ENCODE results near the gene TTC38.

Gene TTC38

DNA sequence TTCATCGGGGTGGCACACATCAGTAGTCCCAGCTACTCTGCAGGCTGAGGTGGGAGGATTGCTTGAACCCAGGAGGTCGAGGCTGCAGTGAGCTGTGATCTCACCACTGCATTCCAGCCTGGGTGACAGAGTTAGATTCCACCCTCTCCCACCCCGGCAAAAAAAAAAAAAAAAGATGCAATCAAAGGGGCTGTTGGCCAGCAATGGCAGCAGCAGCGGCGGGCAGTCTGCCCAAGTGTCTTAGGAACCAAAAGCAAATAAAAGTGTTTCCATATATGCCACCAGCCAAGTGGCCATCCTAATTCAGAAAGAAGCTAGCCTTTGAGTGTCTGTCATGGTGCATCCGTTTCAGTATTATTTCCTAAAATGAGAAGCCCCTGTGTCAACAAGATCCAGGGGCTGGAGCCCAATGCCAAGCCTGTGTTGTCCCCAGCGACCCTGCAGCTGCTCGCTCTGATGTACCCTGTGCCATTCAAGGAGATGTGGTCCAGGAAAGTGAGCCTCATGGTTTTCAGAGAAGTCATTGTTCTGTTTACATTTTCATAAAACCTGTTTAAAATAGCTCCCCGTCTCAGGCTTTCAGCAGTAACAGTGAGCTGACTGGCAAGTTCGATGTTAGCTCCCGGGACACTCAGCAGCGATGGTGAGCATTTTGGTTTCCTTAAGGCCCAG lies 30.2 kb upstream of the TTC38 start:
- no peak overlapping the region for H3K4me3 ChIP-seq (ENCODE audit: low read length)
- no peaks in the 10 kb centered on the region for H3K4me1 ChIP-seq (ENCODE audit: control insufficient read depth, low read depth, low read length)
- no peak overlapping the region for H3K27ac ChIP-seq (ENCODE audit: low read length)
- no peaks in the 10 kb centered on the region for H3K9me3 ChIP-seq (ENCODE audit: control insufficient read depth, low read depth, low read length)
- no peaks in the 10 kb centered on the region for H3K36me3 ChIP-seq (ENCODE audit: control insufficient read depth, low read depth, low read length)
- H3K9ac ChIP-seq (ENCODE audit: low read length): no peak overlapping the region
- H3K27me3 ChIP-seq (ENCODE audit: control insufficient read depth, insufficient read depth, low read length): no peaks in the 10 kb centered on the region

DNA sequence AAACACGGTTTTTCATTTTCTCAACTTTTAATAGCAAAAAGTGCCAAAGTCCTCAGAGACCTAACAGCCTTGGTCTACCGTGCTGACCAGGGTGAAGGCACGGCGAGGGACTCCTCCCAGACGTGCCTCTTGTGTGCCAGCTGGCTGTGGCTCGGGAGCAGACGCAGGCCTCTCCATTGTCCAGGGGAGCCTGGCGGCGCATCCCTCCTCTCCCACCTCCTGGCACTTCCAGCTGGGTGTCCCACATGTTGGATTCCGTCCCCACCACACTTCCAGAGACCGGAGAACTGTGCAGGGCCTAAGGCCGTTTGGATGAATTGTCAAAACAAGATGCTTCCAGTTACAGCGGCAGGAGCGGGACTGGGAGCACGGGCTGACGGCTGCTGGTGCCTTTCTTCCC lies 29.3 kb upstream of the TTC38 start:
- Histone ChIP-seq H3K9me3 (ENCODE audit: control insufficient read depth, low read depth, low read length) (no peaks in the 10 kb centered on the region), H3K27me3 (ENCODE audit: control insufficient read depth, insufficient read depth, low read length) (no peaks in the 10 kb centered on the region), H3K27ac (ENCODE audit: low read length) (no peak overlapping the region), H3K4me1 (ENCODE audit: control insufficient read depth, low read depth, low read length) (no peaks in the 10 kb centered on the region), H3K4me3 (ENCODE audit: low read length) (no peak overlapping the region), H3K9ac (ENCODE audit: low read length) (no peak overlapping the region), H3K36me3 (ENCODE audit: control insufficient read depth, low read depth, low read length) (no peaks in the 10 kb centered on the region)

DNA sequence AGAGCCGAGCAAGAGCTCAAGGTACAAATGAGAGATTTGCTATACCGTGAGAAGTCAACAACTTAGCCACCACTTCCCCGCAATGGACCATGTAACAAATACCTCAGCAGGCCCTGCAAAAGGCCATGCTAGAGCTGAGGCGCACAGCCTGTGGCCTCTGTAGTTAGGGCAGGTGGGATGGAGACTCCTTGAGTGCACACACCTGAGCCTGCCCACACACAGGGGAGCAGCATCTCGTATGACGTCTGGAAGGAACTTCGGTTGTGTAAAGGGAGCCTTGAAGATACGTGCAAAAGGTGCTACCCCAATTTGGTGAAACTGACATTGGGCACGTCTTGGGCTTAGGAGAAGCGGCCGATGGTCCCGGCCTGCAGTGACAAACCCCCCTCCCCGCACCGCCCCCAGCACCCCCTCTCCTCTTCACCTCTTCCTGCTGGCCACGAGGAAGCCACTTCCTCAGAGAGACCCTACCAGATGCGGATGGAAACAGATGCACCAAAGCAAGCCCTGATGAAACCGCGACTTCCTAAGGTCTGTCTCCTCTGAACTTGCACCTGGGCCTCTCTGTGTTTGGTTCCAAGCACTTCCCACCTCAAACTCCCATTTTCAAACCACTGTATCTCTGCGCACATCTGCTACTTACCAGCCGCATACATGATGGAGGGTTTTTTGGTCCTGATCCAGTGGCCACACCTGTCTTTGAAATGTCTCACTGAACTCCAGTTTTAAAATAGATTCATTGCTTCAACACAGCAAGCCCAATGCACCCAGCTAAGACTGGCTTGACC lies 28.4 kb upstream of the TTC38 start:
- H3K27ac ChIP-seq (ENCODE audit: low read length): no peak overlapping the region
- H3K9ac ChIP-seq (ENCODE audit: low read length): no peak overlapping the region
- no peaks in the 10 kb centered on the region for H3K36me3 ChIP-seq (ENCODE audit: control insufficient read depth, low read depth, low read length)
- no peak overlapping the region for H3K4me3 ChIP-seq (ENCODE audit: low read length)
- H3K4me1 ChIP-seq (ENCODE audit: control insufficient read depth, low read depth, low read length): no peaks in the 10 kb centered on the region
- H3K27me3 ChIP-seq (ENCODE audit: control insufficient read depth, insufficient read depth, low read length): no peaks in the 10 kb centered on the region
- H3K9me3 ChIP-seq (ENCODE audit: control insufficient read depth, low read depth, low read length): no peaks in the 10 kb centered on the region

DNA sequence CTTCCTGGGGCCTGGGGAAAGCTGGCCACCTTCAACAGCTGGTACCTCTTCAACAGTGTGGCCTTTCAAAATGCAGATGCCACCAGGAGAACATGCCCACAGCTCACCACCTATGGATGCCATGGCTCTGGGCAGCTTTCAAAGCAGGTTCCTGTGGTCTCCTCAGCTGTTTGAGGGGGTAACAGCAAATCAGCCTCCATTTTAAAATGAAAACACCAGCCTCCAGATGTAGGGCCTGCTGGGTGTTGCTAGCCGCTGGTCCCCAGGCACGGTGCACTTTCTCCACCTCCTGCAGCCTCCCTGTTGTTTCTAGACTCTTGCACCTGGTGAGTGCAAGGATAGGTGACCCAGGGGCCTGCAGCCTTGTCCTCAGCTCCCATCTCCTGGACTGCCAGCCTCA lies 27.7 kb upstream of the TTC38 start:
- Histone ChIP-seq H3K9me3 (ENCODE audit: control insufficient read depth, low read depth, low read length) (no peaks in the 10 kb centered on the region), H3K27ac (ENCODE audit: low read length) (no peak overlapping the region), H3K4me1 (ENCODE audit: control insufficient read depth, low read depth, low read length) (no peaks in the 10 kb centered on the region), H3K27me3 (ENCODE audit: control insufficient read depth, insufficient read depth, low read length) (no peaks in the 10 kb centered on the region), H3K4me3 (ENCODE audit: low read length) (no peak overlapping the region), H3K9ac (ENCODE audit: low read length) (no peak overlapping the region), H3K36me3 (ENCODE audit: control insufficient read depth, low read depth, low read length) (no peaks in the 10 kb centered on the region)

DNA sequence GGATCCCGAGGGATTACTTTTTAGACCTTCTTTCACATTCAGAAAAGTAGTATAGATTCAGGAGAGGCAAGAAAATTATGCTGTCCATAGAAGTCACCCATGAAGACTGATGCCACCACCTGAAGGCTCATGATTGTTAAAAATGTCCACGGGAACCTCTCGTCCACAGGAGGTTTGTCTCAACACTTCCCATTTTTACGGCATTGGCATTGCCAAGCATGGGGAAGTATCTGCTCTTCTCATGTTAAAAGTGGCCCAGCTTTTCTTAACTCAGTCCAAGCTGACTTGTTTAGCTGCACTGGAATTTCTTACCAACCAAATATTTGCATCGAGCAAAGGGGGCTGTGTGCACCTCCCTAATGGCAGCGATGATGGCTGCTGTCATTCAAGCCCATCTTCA lies 27.3 kb upstream of the TTC38 start:
- Histone ChIP-seq H3K27ac (ENCODE audit: low read length) (no peak overlapping the region), H3K9me3 (ENCODE audit: control insufficient read depth, low read depth, low read length) (no peaks in the 10 kb centered on the region), H3K4me1 (ENCODE audit: control insufficient read depth, low read depth, low read length) (no peaks in the 10 kb centered on the region), H3K9ac (ENCODE audit: low read length) (no peak overlapping the region), H3K27me3 (ENCODE audit: control insufficient read depth, insufficient read depth, low read length) (no peaks in the 10 kb centered on the region), H3K4me3 (ENCODE audit: low read length) (no peak overlapping the region), H3K36me3 (ENCODE audit: control insufficient read depth, low read depth, low read length) (no peaks in the 10 kb centered on the region)

DNA sequence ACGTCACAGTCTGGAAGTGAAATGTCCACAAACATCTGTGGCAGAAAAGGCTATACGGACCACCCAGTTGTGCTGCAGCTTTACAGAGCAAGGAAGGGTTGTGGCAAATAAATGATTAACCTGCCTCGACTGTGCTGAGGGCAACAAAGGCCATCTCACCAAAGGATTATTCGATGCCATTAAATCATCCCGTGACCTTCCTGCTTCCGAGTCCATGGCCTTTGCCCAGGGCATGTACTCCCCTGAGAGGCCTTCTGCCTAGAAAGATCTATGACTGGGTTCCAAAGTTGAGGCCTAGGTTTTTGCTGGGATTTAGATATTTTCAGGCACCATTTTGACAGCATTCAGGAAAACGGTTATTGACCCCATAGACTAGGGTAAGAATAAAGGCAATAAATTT lies 26.9 kb upstream of the TTC38 start:
- Histone ChIP-seq H3K9me3 (ENCODE audit: control insufficient read depth, low read depth, low read length) (no peaks in the 10 kb centered on the region), H3K27ac (ENCODE audit: low read length) (no peak overlapping the region), H3K36me3 (ENCODE audit: control insufficient read depth, low read depth, low read length) (no peaks in the 10 kb centered on the region), H3K4me1 (ENCODE audit: control insufficient read depth, low read depth, low read length) (no peaks in the 10 kb centered on the region), H3K9ac (ENCODE audit: low read length) (no peak overlapping the region), H3K27me3 (ENCODE audit: control insufficient read depth, insufficient read depth, low read length) (no peaks in the 10 kb centered on the region), H3K4me3 (ENCODE audit: low read length) (no peak overlapping the region)

DNA sequence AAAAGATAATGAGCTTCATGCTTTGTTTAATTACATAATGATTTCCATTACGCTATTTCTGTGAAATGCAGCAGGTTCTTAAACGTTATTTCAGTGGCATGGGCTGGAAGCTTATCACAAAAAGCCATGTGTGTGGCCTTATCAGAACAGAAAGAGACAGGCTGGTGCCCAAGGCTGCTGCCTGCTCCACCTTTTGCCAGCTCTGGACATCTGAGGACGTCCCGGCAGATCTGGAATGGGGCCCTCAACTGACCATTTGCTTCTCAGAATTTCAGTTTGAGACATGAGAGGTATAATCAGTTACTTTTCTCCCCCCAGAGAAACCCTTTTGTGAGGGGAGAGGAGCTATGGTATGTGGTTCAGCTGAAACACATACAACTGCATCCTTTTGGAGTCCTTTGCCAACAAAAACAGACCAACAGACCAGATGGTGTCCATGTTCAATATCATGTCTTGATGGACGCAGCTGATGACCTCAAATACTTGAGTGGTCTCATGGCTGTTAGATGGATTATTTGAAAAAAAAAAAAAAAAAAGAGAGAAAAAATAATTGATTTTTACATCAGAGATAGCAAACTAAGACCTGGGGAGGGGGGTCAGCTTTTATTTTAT lies 26.3 kb upstream of the TTC38 start:
- no peak overlapping the region for H3K9ac ChIP-seq (ENCODE audit: low read length)
- no peaks in the 10 kb centered on the region for H3K4me1 ChIP-seq (ENCODE audit: control insufficient read depth, low read depth, low read length)
- H3K27me3 ChIP-seq (ENCODE audit: control insufficient read depth, insufficient read depth, low read length): no peaks in the 10 kb centered on the region
- H3K4me3 ChIP-seq (ENCODE audit: low read length): no peak overlapping the region
- H3K27ac ChIP-seq (ENCODE audit: low read length): no peak overlapping the region
- no peaks in the 10 kb centered on the region for H3K9me3 ChIP-seq (ENCODE audit: control insufficient read depth, low read depth, low read length)
- H3K36me3 ChIP-seq (ENCODE audit: control insufficient read depth, low read depth, low read length): no peaks in the 10 kb centered on the region

DNA sequence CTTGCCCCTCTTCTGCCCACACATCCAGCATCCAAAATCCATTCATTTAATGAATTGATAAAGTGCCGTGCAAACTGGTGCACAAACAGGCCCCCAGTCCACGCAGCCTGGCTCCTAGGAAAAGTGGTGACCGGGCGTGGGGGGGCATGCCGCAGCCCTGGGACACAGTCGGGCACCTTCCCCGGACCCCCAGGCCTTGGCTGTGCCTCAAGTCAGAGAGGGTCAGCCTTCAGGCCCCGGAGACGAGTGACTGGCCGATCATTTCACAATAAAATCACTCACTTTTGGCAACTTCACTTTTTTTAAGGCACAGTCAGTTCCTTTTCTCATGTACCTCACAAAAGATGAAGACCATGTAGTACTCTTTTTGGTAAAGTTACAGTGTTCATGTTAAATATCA lies 25.7 kb upstream of the TTC38 start:
- no peak overlapping the region for H3K27ac ChIP-seq (ENCODE audit: low read length)
- no peaks in the 10 kb centered on the region for H3K4me1 ChIP-seq (ENCODE audit: control insufficient read depth, low read depth, low read length)
- H3K27me3 ChIP-seq (ENCODE audit: control insufficient read depth, insufficient read depth, low read length): no peaks in the 10 kb centered on the region
- no peaks in the 10 kb centered on the region for H3K36me3 ChIP-seq (ENCODE audit: control insufficient read depth, low read depth, low read length)
- H3K9ac ChIP-seq (ENCODE audit: low read length): no peak overlapping the region
- no peak overlapping the region for H3K4me3 ChIP-seq (ENCODE audit: low read length)
- H3K9me3 ChIP-seq (ENCODE audit: control insufficient read depth, low read depth, low read length): no peaks in the 10 kb centered on the region

DNA sequence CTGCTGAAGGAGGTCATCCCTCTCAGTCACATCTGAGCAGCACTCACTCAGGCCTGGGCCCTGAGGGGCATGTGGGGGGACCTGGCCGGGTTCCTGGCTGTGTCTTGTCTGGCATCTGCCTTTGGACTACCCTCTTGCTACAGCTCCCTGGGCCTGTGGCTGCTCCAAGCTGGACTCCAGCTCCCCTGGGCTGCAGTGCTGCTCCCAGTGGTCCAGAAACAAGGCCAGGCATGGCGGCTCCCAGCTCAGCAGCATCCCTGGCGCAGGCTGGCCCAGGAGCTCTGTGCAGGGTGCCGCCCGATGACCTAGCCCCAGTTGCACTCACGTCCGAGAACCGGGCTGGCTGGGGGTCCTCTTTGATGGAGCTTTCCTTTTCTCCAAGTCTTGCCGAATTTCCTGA lies 23.0 kb upstream of the TTC38 start:
- no peaks in the 10 kb centered on the region for H3K27me3 ChIP-seq (ENCODE audit: control insufficient read depth, insufficient read depth, low read length)
- no peak overlapping the region for H3K27ac ChIP-seq (ENCODE audit: low read length)
- no peak overlapping the region for H3K9ac ChIP-seq (ENCODE audit: low read length)
- no peaks in the 10 kb centered on the region for H3K9me3 ChIP-seq (ENCODE audit: control insufficient read depth, low read depth, low read length)
- no peaks in the 10 kb centered on the region for H3K4me1 ChIP-seq (ENCODE audit: control insufficient read depth, low read depth, low read length)
- no peaks in the 10 kb centered on the region for H3K36me3 ChIP-seq (ENCODE audit: control insufficient read depth, low read depth, low read length)
- H3K4me3 ChIP-seq (ENCODE audit: low read length): no peak overlapping the region

DNA sequence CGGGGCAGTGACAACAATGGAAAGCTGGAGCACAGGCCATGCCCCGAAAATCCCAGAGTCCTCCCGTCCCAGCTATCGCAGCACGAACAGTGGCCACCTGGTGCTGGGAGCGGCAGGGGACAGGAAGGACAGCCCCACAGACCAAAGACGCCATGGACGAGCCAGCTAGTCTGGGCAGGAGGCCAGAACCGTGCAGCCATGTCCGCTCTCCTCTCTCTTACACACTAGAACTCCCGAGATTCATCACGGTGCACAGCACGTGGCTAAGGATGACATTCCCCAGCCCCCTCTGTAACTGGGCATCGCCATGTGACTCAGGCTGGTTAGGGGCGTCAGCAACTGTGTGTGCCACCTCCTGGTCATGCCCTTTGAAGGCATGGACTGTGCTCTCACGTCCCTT lies 22.3 kb upstream of the TTC38 start:
- Histone ChIP-seq H3K27ac (ENCODE audit: low read length) (no peak overlapping the region), H3K36me3 (ENCODE audit: control insufficient read depth, low read depth, low read length) (no peaks in the 10 kb centered on the region), H3K4me1 (ENCODE audit: control insufficient read depth, low read depth, low read length) (no peaks in the 10 kb centered on the region), H3K9ac (ENCODE audit: low read length) (no peak overlapping the region), H3K9me3 (ENCODE audit: control insufficient read depth, low read depth, low read length) (no peaks in the 10 kb centered on the region), H3K27me3 (ENCODE audit: control insufficient read depth, insufficient read depth, low read length) (no peaks in the 10 kb centered on the region), H3K4me3 (ENCODE audit: low read length) (no peak overlapping the region)

DNA sequence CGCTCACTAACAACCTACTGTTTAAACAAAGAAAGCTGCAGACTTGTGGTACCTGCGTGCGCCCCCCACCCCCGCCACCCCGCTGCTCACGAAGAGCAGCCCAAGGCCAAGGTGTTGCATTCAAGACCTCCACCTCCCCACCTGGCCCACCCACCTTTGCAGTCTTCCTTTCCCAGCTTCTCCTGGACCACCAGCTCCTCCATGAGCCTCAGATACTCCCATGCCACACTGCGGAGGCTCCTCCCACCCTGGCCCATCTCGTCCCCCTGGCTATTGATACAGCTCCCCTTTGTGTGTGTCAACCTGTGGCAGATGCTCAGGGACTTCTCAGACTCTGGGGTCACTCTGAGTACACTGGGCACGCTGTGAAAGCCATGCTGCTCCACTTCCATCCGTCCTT lies 21.6 kb upstream of the TTC38 start:
- Histone ChIP-seq H3K4me3 (ENCODE audit: low read length) (no peak overlapping the region), H3K9me3 (ENCODE audit: control insufficient read depth, low read depth, low read length) (no peaks in the 10 kb centered on the region), H3K36me3 (ENCODE audit: control insufficient read depth, low read depth, low read length) (no peaks in the 10 kb centered on the region), H3K4me1 (ENCODE audit: control insufficient read depth, low read depth, low read length) (peaks cover 2% of the 10 kb centered on the region), H3K27me3 (ENCODE audit: control insufficient read depth, insufficient read depth, low read length) (peaks cover 6% of the 10 kb centered on the region), H3K27ac (ENCODE audit: low read length) (no peak overlapping the region), H3K9ac (ENCODE audit: low read length) (no peak overlapping the region)

Measured in iPS-18a (cell line).